ENCODE results near the gene RPS21. TPM values are rescaled to one million over a fixed set of nuclear protein-coding genes. Genes with fewer than 3 reads are reported as not detected.

RPS21 gene
- total RNA-seq, 1 donor from 2014 or later, result 830 TPM

DNA sequence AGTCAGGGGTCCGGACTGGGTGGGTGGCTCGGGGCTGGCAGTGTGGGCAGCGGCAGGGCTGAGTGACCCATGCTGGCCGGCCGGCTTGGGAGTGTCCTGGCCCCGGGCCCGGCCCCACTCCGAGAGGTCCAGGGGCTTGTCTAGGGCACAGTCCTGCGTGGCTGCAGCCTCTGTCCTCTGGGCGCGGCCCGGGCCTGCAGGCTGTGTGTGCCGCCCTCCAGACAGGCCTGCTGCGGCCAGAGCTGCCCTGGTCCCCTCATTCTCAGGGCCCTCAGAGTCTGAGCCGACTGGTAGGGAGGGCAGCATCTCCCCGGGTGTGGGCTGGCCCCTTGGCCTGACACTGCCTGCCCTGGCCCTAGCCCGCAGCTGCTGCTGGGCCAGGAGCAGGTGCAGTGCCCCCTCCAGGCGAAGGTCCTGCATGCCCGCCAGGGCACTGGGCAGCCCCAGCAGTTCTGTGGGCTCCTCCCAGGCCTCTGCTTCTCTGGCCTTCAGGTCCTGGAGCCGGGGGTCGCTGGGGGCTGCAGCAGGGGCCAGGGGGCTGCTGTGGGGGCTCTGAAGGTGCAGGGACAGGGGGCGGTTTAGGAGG is 27.1 kb downstream of the RPS21 start:
- no peak overlapping the region for H3K4me3 Mint-ChIP-seq (ENCODE audit: unreplicated experiment)
- no peaks in the 10 kb centered on the region for H3K9me3 Mint-ChIP-seq (ENCODE audit: low read depth)
- H3K36me3 Mint-ChIP-seq (ENCODE audit: low read depth), result no peaks in the 10 kb centered on the region
- no peak overlapping the region for H3K27ac Mint-ChIP-seq (ENCODE audit: unreplicated experiment)
- H3K27me3 Mint-ChIP-seq (ENCODE audit: low read depth), result no peaks in the 10 kb centered on the region
- no peak for DNase-seq (ENCODE audit: low spot score)
- TF ChIP-seq, protein P1, sequence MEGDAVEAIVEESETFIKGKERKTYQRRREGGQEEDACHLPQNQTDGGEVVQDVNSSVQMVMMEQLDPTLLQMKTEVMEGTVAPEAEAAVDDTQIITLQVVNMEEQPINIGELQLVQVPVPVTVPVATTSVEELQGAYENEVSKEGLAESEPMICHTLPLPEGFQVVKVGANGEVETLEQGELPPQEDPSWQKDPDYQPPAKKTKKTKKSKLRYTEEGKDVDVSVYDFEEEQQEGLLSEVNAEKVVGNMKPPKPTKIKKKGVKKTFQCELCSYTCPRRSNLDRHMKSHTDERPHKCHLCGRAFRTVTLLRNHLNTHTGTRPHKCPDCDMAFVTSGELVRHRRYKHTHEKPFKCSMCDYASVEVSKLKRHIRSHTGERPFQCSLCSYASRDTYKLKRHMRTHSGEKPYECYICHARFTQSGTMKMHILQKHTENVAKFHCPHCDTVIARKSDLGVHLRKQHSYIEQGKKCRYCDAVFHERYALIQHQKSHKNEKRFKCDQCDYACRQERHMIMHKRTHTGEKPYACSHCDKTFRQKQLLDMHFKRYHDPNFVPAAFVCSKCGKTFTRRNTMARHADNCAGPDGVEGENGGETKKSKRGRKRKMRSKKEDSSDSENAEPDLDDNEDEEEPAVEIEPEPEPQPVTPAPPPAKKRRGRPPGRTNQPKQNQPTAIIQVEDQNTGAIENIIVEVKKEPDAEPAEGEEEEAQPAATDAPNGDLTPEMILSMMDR (IDR thresholded peaks at IDR 0.05), result peak; percentile 51
- H3K4me1 Mint-ChIP-seq (ENCODE audit: low read depth), result no peaks in the 10 kb centered on the region

DNA sequence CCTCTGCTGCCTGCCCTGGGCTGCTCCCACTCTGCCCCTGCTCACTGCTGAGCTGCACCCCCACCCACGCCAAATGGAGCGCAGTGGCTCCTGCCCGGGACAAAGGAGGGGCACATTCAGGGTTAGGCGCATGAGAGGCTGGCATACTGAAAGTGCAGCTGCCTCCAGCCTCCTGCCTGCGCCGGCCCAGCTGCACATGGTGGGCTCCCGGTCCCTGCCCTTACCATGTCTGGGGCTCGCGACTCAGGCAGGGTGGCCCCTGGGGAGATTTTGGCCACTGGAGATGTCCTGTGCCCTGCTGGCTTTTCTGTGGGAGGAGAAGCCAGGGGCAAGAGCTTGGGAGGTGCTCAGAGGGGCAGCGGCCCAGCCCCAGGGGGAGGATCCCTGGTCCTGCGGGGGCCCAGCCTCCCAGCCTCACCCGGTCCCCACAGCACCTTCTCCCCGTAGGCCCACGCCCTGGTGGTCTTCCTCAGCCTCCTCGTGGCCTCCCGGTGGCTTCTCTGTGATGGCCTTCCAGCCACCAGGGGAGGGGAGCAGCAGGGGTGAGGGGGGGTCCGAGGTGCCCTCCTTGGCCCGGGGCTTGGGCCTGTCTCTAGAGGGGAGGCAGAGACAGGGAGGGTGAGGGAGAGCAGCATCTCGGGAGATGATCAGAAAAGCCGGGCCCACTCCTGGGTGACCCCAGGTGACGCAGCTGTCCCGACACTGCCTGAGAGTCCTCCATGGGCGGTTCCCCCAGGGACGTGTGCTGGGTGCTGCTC is 28.6 kb downstream of the RPS21 start:
- TF ChIP-seq, protein P1 (IDR thresholded peaks at IDR 0.05), result no peak
- peaks cover 4% of the 10 kb centered on the region for H3K27me3 Mint-ChIP-seq (ENCODE audit: low read depth)
- H3K27ac Mint-ChIP-seq (ENCODE audit: unreplicated experiment), result no peak overlapping the region
- H3K9me3 Mint-ChIP-seq (ENCODE audit: low read depth), result no peaks in the 10 kb centered on the region
- DNase-seq (ENCODE audit: low spot score), result no peak
- no peaks in the 10 kb centered on the region for H3K36me3 Mint-ChIP-seq (ENCODE audit: low read depth)
- no peak overlapping the region for H3K4me3 Mint-ChIP-seq (ENCODE audit: unreplicated experiment)
- no peaks in the 10 kb centered on the region for H3K4me1 Mint-ChIP-seq (ENCODE audit: low read depth)

DNA sequence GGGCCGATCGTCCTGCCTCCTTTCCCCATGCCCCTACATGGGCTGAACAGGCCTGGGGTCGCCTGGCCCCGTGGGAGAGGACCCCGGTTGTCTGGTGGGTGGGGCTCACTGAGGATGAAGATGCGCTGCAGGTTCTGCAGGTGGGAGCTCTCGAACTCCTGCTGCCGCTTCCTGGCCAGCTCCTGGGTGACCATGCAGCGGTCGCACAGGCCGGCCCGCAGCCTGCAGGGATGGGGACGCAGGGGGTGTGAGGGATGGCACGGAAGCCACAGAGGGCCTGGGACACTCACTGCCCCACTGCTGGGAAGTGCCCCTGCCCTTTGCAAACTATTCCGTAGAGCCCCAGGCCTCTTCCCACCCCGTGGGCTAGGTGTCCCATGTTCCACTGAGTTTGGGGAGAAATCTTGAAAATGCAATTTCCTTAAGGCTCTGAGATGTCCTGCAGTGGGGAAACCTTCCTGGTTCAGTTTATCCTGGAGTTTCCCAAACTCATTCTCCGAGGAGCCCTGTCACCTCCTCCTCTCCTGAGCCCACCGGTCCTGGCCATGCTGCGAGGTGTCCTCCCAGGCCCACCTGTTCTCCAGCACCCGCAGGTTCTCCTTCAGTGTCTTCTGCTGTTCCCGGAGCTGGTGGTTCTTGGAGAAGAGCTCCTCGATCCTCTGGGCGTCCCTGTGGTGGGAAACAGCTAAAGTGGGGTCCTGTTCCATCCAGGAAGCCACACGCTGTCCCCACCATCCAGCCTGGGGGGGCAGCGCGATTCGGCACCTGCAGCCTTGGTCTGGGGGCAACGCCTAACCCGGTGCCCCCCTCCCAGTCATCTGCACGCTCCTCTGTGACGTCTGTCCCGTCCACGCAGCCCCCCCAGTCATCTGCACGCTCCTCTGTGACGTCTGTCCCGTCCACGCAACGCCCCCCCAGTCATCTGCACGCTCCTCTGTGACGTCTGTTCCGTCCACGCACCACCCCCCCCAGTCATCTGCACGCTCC is 30.0 kb downstream of the RPS21 start:
- no peaks in the 10 kb centered on the region for H3K9me3 Mint-ChIP-seq (ENCODE audit: low read depth)
- H3K27ac Mint-ChIP-seq (ENCODE audit: unreplicated experiment), result no peak overlapping the region
- H3K27me3 Mint-ChIP-seq (ENCODE audit: low read depth), result peaks cover 4% of the 10 kb centered on the region
- no peaks in the 10 kb centered on the region for H3K36me3 Mint-ChIP-seq (ENCODE audit: low read depth)
- no peaks in the 10 kb centered on the region for H3K4me1 Mint-ChIP-seq (ENCODE audit: low read depth)
- TF ChIP-seq, protein P1 (IDR thresholded peaks at IDR 0.05), result no peak
- H3K4me3 Mint-ChIP-seq (ENCODE audit: unreplicated experiment), result no peak overlapping the region
- DNase-seq (ENCODE audit: low spot score), result no peak

DNA sequence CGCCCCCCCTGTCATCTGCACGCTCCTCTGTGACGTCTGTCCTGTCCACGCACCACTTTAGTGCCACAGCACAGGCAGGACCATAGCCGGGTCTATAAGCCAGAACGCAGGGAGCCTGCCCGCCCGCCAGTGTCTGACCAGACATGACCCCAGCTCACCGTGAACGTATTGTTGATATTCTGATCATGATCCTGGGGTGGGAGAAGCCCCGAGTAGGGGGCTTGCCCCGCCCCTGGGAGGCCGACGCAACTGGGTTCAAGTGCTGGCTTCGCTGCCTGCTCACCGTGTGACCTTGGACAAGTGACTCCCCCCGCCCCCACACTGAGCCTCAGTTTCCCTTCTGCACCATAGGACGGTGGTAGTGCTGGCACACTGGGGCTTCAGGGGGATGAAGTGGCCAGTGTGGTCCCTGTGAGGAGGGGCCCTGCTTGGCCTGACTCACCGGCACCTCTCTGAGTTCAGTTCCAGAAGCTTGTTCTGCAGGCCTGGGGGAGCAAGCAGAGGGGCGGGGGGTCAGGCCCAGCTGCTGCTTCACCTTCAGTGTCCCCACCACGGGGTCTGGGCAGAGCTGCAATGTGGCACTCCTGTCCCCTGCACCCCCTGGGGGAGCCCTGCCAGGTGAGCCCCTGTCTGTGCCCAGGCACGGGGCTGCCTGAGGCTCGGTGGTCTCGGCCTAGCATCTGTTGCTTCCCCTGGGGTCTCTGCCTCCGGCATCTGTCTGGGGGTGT is 31.2 kb downstream of the RPS21 start:
- no peak for DNase-seq (ENCODE audit: low spot score)
- no peak overlapping the region for H3K27ac Mint-ChIP-seq (ENCODE audit: unreplicated experiment)
- H3K9me3 Mint-ChIP-seq (ENCODE audit: low read depth), result no peaks in the 10 kb centered on the region
- no peak overlapping the region for H3K4me3 Mint-ChIP-seq (ENCODE audit: unreplicated experiment)
- H3K4me1 Mint-ChIP-seq (ENCODE audit: low read depth), result no peaks in the 10 kb centered on the region
- H3K27me3 Mint-ChIP-seq (ENCODE audit: low read depth), result peaks cover 4% of the 10 kb centered on the region
- H3K36me3 Mint-ChIP-seq (ENCODE audit: low read depth), result no peaks in the 10 kb centered on the region
- TF ChIP-seq, protein P1 (IDR thresholded peaks at IDR 0.05), result no peak
